Dedifferentiated amniotic fluid mesenchymal stem cell (primary cell): ENCODE results near the gene PXK.

ENCODE experiments used
- DNase-seq: peaks from one replicate; pipeline ENCODE4 v3.0.0-alpha.2; 2016; ENCODE audit errors: extremely low spot score

PXK gene

GRCh38 chr3:58383904-58384303, 51.2 kb downstream of the PXK start:
- peak; percentile 98 for DNase-seq

DNA sequence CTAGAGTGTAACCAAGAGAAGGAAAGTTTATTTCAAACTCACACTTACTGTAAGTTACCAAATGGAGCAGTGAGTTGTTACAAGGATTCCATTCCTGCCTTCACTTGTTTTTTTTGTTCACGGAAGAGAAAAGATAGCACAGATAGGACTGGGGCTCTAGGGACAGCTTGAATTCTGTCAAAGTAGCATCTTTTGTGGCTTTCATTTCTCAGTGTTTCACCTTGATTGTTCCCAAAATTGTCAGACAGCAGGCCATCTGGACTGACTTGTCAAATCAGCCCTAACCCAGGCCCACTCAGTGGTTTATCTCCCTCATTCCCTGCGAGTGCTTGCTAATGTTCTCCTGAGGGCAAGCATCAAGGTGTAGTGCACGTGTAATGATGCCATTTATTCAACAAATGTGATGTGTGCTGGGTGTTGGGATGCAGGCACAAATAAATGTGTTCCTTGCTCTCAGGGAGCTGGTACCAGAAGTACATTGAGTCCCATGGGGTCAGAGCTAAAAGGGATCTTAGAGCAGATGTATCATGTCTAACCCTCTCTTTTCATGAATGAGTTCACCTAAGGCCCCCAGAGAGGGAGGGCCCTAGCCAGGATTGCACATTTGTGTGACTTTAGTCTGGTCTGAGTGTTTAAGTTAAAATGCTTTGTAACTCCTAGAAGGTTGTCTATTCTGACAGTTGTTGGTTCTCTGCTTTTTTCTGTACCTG, 51.8 kb downstream of the PXK start:
- no peak for DNase-seq

GRCh38 chr3:58386626-58387365, 54.1 kb downstream of the PXK start:
- no peak for DNase-seq

- DNase-seq = no peak
Observed at GRCh38 chr3:58387650-58388546, 55.2 kb downstream of the PXK start.

- peak; percentile 87 for DNase-seq
Observed at GRCh38 chr3:58388550-58389091, 55.9 kb downstream of the PXK start.

- no peak for DNase-seq
Observed at GRCh38 chr3:58391156-58391865, 58.6 kb downstream of the PXK start.

GRCh38 chr3:58392181-58392580, 59.5 kb downstream of the PXK start:
- DNase-seq = no peak

GRCh38 chr3:58394339-58394738, 61.6 kb downstream of the PXK start:
- DNase-seq = no peak

GRCh38 chr3:58398669-58399333, 66.1 kb downstream of the PXK start:
- no peak for DNase-seq

- DNase-seq = no peak
Observed at GRCh38 chr3:58403513-58404109, 70.9 kb downstream of the PXK start.

DNA sequence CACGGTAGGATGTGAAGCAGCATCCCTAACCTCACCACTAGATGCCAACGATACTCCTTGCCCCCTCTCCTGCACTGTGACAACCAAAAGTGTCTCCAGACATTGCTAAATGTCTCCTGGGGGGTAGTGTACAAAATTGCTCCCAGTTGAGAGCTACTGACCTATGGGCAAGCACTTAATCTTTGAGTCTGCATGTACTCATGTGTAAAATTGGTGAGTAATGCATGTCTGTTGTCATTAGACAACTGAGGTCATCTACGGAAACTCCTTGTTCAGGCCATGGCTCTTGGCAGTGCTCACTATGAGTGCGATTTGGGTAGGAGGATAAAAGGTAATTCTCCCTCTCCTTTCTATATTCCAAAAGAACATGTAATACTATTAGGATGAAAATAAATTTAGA, 71.7 kb downstream of the PXK start:
- DNase-seq = no peak

DNA sequence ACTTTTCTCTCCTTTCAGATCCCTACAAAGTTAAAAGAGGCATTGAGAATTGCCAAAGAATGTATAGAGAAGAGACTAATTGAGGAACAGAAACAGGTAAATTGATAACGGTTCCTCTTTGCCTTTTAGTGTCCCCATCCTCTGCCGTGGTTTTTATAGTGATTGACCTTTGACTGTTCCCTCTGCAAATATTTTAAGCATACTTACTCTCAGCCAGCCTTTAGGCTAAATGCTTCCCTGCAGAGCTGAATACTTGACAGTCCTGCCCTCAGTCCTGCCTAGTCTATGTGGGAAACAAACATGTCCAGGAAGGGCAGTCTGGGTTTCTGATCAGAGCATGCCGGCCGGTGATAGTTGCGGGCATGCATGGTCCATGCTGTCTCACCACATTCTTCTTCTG, 76.2 kb downstream of the PXK start:
- no peak for DNase-seq

DNA sequence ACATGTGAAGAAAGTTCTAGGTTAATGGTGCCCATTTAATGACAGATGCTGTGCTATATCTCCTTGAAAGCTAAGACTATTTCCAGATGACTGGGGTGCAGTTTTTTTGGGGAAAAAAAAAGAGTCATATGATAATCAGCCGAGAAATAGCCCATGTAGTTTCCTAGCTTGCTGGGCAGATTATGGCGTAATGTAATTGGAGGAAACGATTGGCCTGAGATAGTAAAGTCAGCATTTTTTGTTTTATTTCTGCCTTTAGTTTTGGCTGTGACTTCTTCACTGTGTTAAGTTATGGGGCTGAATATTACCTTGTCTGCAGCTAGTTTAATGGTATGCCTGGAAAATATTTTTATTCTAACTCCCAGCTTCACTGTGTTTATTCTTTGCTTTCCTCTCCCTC, 77.0 kb downstream of the PXK start:
- no peak for DNase-seq

- DNase-seq = no peak
Observed at GRCh38 chr3:58411036-58411435, 78.3 kb downstream of the PXK start.

- DNase-seq = no peak
Observed at GRCh38 chr3:58411851-58412830, 79.4 kb downstream of the PXK start.

DNA sequence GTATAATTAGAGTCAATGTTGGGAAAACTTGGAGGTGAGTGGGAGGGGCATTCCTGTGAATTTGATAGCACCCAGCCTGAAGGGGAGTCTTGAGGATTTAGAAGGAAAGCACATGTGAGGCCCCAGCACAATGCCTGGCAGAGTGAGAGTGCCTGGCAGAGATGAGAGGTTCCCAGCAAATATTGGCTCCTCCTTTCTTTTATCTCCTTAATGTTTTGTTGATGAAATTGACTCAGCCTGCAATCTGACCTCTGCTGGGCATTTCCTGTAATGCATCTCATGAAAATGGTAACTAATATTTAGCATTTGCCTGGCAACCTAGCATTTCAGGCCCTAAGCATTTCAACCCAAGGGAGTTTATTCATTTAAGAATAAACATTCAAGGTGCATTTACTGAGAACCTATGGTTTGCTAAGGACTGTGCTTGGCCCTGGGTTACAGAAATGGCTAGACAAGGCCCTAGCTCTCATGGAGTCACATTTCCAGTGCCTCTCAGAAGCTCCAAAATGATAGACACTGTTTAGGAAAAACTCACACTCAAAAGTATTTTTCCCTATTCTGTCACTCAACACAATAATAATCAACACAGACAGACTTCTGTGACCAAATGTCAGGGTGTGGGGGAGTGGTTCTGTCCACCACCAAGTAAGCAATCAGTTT, 82.0 kb downstream of the PXK start:
- peak; percentile 76 for DNase-seq

- no peak for DNase-seq
Observed at GRCh38 chr3:58416191-58416590, 83.5 kb downstream of the PXK start.

DNA sequence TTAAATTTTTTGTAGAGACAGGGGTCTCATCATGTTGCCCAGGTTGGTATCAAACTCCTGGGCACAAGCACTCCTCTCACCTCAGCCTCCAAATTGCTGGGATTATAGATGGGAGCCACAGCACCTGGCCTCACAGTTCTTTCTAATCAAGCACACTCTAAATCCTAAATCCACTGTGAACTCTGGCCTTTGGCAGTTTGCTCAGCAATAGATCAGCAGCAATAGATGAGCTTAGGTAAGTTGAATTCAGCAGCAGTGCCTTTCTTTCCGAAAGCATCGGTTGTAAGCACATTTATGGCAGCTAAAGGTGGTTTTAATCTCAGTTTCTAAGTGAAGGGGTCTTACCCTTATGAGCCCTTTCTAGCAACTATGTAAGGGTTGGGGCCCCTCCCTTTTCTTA, 84.4 kb downstream of the PXK start:
- DNase-seq = no peak

DNA sequence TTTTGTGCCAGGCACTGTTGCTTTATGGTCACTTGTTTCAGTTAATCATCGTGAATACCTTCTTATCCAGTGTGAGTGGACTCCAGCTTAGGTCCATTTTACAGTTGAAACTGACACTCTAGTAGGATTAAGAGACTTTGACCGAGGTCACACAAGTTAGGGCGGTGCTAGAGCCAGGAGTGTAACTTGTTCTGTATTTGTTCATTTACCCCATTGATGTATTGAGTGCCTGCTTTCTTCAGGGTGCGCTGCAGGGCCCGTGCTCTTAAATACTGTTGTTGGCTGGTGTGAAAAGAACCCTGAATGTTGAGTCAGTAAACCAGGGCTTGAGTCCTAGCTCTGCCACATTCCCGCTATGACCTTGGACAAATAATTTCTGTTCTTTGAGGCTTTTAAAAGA, 85.5 kb downstream of the PXK start:
- DNase-seq = no peak
